T-helper 2 cell treated with Interferon-gamma antibody and Interleukin-4, amounts not matched to agents 100 ng/mL and 5 ng/mL, for 36 hours (primary cell): ENCODE results near the gene CRY1. TPM values are rescaled to one million over a fixed set of nuclear protein-coding genes. Genes with fewer than 3 reads are reported as not detected.
"Not testable (repeated sequence)": the region's sequence is repeated elsewhere in the genome, so short reads cannot be mapped to it uniquely, and the experiment has no call there.

ENCODE experiments used
- intact Hi-C: fragments of 100-400 bp; cut with micrococcal nuclease; formaldehyde crosslinking; loops from one replicate; pipeline ENCODE4 v1.15.1; 2023
- total RNA-seq: library from RNA; stranded (reverse); gene quantifications from 2 replicates; pipeline ENCODE4 v1.2.3, GENCODE V29; 2022

CRY1 gene
- total RNA-seq, 1 donor from 2014 or later, result 14.7 TPM

DNA sequence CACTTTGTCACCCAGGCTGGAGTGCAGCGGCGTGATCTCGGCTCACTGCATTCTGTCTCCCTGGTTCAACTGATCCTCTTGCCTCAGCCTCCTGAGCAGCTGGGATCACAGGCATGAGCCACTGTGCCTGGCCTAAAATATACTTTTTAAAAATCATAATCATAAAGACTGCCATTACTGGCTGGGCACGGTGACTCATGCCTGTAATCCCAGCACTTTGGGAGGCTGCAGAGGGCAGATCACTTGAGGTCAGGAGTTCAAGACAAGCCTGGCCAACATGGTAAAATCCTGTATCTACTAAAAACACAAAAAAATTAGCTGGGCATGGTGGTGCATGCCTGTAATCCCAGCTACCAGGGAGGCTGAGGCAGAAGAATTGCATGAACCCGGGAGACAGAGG, 20.1 kb downstream of the CRY1 start:
- intact Hi-C loops, result not testable (repeated sequence)

DNA sequence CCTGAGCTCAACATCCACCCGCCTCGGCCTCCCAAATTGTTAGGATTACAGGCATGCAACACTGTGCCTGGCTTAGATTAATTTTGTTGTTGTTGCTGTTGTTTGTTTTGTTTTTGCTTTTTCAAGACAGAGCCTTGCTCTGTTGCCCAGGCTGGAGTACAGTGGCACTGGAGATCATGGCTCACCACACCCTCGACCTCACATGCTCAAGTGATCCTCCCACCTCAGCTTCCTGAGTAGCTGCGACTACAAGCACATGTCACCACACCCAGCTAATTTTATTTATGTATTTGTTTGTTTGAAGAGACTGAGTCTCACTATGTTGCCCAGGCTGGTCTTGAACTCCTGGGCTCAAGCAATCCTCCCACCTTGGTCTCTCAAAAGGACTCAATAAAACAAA, 26.7 kb downstream of the CRY1 start:
- intact Hi-C loops, result no loop called here

GRCh38 chr12:107064687-107065086, 28.7 kb downstream of the CRY1 start:
- intact Hi-C loops, result no loop called here

GRCh38 chr12:107064243-107064642, 29.1 kb downstream of the CRY1 start:
- intact Hi-C loops, result no loop called here

- intact Hi-C loops, result no loop called here
Observed at GRCh38 chr12:107058190-107058589, 35.2 kb downstream of the CRY1 start.

DNA sequence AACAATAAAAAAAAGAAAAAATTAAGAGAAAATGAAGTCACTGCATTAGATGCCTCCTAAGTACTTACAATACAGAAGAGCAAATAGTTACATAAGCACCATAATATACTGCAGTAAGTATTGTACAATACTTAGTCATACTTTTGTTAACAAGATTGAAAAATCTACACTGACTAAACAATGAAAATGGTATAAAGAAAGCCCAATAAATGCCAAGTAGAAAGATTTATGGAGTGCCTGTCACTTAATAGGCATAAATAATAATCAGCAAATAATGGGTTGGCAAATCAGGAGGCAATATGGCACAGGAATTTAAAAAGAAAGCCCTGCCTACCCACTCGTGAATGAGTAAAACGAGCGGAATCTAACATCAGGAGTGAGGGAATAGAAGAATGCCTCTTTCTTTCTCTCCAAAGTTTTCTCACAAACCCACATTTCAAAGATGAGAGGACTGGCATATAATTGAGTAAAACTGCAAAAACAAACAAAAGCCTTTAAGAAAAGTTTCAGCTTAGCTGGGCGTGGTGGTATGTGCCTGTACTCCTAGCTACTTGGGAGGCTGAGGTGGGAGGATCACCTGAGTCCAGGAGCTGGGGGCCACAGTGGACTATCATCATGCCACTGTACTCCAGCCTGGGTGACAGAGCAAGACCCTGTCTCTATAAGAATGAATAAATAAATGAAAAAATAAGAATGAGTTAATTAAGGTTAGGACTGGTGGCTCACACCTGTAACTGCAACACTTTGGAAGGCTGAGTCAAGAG, 36.1 kb downstream of the CRY1 start:
- intact Hi-C loops, result no loop called here

DNA sequence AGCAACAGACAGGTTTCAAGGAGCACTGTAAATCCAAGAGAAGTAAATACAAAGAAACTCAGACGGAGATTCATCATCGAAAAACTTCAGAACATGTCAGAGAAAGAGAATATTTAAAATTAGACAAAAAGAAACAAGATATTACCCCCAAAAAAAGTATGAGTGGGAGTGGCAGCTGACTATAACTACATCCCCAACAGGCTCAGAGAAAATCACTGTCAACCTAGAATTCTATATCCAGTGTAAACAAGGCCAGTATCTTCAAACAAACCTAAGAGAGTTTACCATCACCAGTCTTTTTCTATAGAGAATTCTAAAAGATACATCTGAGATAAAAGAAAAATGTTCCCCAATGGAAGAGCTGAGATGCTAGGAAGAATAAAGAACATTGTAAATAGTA, 39.6 kb downstream of the CRY1 start:
- intact Hi-C loops, result no loop called here

- intact Hi-C loops, result no loop called here
Observed at GRCh38 chr12:107045186-107045585, 48.2 kb downstream of the CRY1 start.

DNA sequence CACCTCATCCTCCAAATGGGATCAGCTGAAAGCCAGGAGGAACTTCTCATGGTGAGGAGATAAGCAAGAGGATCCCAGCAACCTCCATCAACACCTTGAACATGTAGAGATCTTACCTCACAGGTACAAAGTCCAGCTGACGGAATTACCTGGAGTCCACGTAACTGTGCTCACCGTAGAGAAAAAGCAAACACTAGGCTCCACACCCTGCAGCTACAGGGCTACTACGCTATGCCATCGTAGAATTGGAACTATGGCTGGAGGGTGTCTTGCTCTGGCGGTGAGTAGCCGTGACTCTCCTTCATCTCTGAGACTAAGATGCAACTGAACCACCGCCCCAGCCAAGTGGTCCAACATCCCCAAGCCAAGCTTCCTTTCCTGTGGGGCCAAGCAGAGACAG, 50.5 kb downstream of the CRY1 start:
- intact Hi-C loops, result no loop called here

- intact Hi-C loops, result no loop called here
Observed at GRCh38 chr12:107035733-107036132, 57.6 kb downstream of the CRY1 start.

- intact Hi-C loops, result no loop called here
Observed at GRCh38 chr12:107033758-107034739, 59.3 kb downstream of the CRY1 start.

DNA sequence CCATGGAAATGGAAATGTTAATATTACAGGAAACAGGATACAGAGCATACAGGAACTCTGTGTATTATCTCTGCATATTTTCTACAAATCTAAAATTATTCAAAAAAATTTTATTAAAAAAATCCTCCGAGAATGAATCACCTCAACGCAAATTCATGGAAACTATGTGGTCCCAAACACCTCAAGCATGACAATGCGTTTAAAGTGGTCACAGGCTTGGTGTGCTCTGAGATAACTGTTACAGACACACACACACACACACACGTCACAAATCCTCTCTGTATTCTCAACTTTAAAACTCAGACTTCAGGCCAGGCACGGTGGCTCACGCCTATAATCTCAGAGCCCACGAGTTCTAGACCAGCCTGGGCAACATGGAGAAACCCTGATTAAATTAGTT, 61.1 kb downstream of the CRY1 start:
- intact Hi-C loops, result no loop called here

DNA sequence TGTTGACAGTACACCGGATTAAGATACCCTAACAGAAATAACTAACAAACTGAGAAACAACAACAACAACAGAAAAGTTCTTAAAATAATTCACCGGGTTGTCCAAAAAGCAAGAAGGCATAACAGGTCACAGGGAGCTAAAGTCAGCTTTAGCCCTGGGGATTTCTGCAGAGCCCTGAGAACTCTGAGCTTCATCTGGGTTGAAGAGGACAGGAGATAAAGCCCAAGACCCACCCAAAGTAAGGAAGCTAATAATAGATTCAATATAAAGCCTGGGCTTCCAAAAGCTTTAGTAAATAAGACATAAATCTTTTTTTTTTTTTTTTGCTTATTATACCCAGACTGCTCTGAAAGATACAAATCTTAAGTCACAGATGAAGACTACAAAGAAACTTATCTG, 62.3 kb downstream of the CRY1 start:
- intact Hi-C loops, result no loop called here

DNA sequence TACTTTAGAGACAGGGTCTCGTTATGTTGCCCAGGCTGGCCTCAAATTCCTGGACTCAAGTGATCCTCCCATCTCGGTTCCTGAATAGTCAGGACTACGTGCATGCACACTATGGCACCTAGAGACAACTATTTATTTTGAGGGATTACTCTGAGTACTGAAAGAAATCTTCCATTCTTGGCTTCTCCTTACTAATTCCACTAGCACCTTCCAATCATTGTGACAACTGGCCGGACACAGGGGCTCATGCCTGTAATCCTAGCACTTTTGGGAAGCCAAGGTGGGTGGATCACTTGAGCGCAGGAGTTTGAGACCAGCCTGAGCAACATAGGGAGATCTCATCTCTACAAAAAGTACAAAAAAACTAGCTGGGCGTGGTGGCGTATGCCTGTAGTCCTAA, 64.3 kb downstream of the CRY1 start:
- intact Hi-C loops, result no loop called here

DNA sequence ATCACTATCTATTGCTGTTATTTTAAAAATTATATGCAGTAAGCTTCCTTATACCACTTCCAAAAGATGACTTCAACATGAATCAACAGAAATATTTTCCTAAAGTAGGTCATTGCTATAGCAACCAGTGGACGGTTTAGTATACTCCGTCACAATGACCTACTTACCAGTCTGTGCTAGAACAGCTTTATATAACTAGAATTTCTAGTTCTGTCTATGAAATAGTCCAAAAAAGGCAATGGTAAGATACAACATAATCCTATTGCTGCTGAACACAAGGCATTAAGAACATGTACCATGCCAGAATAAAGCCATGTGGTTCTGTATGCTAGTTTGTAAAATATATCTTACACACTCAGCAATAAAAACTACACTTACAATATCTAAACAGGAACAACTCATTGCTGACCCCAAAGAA, 65.7 kb downstream of the CRY1 start:
- intact Hi-C loops, result no loop called here

DNA sequence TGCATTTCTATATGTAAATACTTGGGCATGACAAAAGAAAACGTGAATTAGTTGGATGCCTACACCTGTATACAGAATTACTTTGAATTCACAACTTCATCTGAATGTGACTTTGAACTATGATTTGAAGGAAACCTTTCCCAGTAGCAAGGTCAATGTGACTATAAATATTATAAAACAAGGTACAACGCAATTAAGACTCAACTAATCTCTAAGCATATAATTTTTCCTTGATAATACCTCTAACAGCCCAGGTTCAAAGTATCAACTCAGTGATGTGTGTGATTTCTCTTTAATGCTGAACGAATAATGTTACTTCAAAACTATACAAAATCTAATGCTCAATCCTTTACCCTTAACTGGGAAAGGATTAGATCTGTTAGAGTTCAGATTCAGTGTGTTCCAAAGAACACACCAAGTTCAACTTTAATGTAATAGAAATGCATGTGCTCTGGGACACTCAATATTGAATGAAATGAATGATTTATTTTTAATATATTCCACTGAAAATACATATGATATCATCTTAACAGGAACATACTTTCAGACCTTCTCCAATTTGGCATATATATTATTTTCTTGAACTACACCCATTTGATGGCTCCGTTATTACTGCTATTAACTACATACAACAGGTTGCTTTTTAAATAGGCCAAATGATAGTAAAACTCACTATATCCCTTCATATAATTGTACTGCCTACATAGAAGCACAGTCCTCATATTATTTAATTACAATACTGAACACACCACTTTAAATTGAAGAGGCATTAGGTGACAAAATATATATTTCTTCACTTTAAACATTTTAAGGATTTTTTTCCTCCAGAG, 66.3 kb downstream of the CRY1 start:
- intact Hi-C loops, result no loop called here

GRCh38 chr12:107026356-107026755, 67.0 kb downstream of the CRY1 start:
- intact Hi-C loops, result not testable (repeated sequence)

GRCh38 chr12:107025671-107026070, 67.7 kb downstream of the CRY1 start:
- intact Hi-C loops, result no loop called here

GRCh38 chr12:107019546-107019945, 73.8 kb downstream of the CRY1 start:
- intact Hi-C loops, result no loop called here

DNA sequence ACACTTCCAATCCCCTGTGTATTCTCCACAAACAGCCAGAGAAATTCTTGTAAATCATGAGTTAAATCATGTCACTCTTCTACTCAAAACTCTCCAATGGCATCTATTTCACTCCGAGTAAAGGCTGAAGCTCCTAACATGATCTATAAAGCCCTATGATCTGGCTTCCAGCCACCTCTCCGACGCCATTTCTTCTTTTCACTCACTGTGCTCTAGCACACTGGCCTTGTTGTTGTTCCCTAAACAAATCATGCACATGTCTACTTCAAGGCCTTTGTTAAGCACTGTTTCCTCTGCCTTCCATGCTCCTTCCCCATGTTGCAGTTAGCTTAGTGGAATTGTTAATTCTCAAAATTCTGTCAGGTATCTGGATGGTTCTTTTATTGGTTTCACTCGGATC, 76.3 kb downstream of the CRY1 start:
- intact Hi-C loops, result no loop called here

DNA sequence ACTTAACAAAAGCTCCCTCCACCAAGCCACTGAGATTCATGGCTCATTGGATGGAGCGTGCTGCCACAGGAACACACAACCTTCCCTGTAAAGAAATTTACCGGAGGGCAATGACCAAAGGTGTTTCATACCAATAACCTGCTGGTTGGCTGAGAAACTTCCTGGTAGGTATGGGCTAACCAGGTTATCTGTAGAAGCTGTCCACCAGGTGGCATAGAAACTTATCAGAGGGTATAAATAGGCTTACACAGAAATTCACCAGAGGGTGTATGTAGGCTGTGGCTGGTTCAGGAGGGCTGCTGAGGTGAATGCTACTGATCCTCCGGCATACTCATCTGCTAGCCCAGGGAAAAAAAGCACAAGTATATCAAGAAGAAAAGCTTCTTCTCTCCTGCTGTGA, 79.3 kb downstream of the CRY1 start:
- intact Hi-C loops, result no loop called here
